ENCODE measurements around the gene BIN1. TPM values are rescaled to one million over a fixed set of nuclear protein-coding genes. Genes with fewer than 3 reads are reported as not detected.

Gene BIN1
- polyA plus RNA-seq, 1 of the 3 experiments (the other 2 are of a cell fraction) = 40.3 TPM

DNA sequence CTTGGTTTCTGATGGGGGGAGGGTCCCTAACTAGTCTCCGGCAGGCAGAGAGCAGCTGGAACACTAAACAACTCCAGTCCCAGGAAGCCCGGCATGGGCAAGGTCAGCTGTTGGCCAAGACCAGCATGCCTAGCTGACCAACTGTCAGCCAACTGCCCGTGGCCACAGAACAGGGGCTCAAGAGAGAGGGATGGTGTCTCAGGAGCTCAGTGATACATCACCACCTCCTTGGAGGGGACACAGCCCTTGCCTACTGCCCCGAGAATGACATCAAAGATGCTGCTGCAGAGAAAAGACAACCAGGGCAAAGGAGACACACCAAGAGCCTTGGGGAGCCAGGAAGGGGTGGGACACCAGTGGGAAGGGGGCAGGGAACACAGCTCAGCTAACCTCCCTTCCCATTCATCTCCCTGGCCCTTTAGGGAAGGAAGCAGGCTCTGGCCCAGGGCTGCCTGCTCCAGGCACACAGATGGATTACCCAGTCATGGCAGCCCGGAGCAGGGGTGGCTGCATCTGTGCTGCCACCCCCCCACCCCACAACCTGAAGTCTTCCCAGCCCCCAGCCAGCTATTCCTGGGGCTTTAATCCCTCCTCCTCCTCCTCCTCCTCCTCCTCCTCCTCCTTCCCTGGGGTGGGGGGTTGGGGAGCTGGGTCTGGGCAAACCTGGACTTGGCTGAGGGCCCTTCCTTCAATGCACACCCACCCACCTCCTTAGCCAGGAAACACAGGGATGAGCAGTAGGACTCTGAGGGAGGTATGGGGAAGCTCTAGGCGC, 1.9 kb downstream of the BIN1 start:
- H2AFZ ChIP-seq (ENCODE audit: low read depth) = peak overlapping the region; percentile 89; the same call in 1 of the 2 replicates
- no peaks in the 10 kb centered on the region for H3K9me3 ChIP-seq
- no peaks in the 10 kb centered on the region for H3K27me3 ChIP-seq (ENCODE audit: insufficient read depth)
- H3K9me2 ChIP-seq = no peaks in the 10 kb centered on the region
- peaks cover 17 to 41% of the 10 kb centered on the region in 2 experiments for H3K4me1 ChIP-seq (ENCODE audit: control insufficient read depth in 1 of 2, insufficient read depth in 2 of 2, low read depth in 1 of 2, low read length in 1 of 2)
- no peaks in the 10 kb centered on the region for H3K36me3 ChIP-seq (replicated peaks in 1 of 2; ENCODE audit: control insufficient read depth in 1 of 2, insufficient read depth in 2 of 2, low read length in 1 of 2)
- peak overlapping the region; percentile 70; the same call in 1 of the 2 replicates for H3K9ac ChIP-seq
- H3K79me2 ChIP-seq (ENCODE audit: insufficient read depth) = peaks cover 50% of the 10 kb centered on the region
- POLR2A ChIA-PET = interaction anchor here (0.9 to 2.3 kb wide), 4 partner anchors 9 to 37 kb away, joined by 3 to 10 read pairs (median 4); no protein-coding TSS in a partner anchor
- DNase-seq = peak; percentile 54
- 75% methylated on average over 2 of the region's 6 CpGs for WGBS (ENCODE audit: low lambda C conversion rate)
- peaks cover 16% of the 10 kb centered on the region for H3F3A ChIP-seq (replicated peaks; ENCODE audit: insufficient read depth)
- CTCF ChIA-PET = interaction anchor here (0.8 to 2.5 kb wide), 8 partner anchors 10 to 69 kb away, joined by 3 to 13 read pairs (median 6); no protein-coding TSS in a partner anchor
- peak overlapping the region; percentile 60 to 90; a peak in 3 of 4 replicates for H3K27ac ChIP-seq (ENCODE audit: low read depth in 2 of 2, low read length in 1 of 2)
- peak overlapping the region; percentile 98 for H3K4me2 ChIP-seq
- peak overlapping the region; percentile 76 to 87 for H3K4me3 ChIP-seq (ENCODE audit: low read depth in 2 of 2, low read length in 1 of 2)
- TF ChIP-seq SIN3A (IDR thresholded peaks at IDR 0.05; ENCODE audit: borderline replicate concordance, low read depth, low read length) (no peak), ELF1 (IDR thresholded peaks at IDR 0.05) (no peak), JUND (IDR thresholded peaks at IDR 0.05) (no peak), MXI1 (IDR thresholded peaks at IDR 0.05; ENCODE audit: low read depth, low read length) (no peak), GATA2 (CRISPR knock-in tag; IDR thresholded peaks at IDR 0.05) (no peak), FOXM1 (IDR thresholded peaks at IDR 0.05; ENCODE audit: low read depth) (no peak), YY1 (IDR thresholded peaks at IDR 0.05; ENCODE audit: low read depth) (no peak), RAD21 (IDR thresholded peaks at IDR 0.05; ENCODE audit: low read length) (no peak), TEAD4 (IDR thresholded peaks at IDR 0.05; ENCODE audit: borderline replicate concordance, insufficient read depth) (no peak), EP300 (IDR thresholded peaks at IDR 0.05; ENCODE audit: borderline replicate concordance in 1 of 2, low read depth in 1 of 2, low read length in 1 of 2) (no peak), NFIC (IDR thresholded peaks at IDR 0.05; ENCODE audit: borderline replicate concordance) (no peak), RXRA (IDR thresholded peaks at IDR 0.05; ENCODE audit: borderline replicate concordance, low read depth) (no peak), TAF1 (IDR thresholded peaks at IDR 0.05; ENCODE audit: borderline replicate concordance, low read depth, low read length) (no peak), RFX5 (IDR thresholded peaks at IDR 0.05; ENCODE audit: low read length) (no peak), CHD2 (IDR thresholded peaks at IDR 0.05; ENCODE audit: low read length, partially characterized antibody) (no peak), TCF12 (IDR thresholded peaks at IDR 0.05) (no peak)
- TF ChIP-seq, protein P1, sequence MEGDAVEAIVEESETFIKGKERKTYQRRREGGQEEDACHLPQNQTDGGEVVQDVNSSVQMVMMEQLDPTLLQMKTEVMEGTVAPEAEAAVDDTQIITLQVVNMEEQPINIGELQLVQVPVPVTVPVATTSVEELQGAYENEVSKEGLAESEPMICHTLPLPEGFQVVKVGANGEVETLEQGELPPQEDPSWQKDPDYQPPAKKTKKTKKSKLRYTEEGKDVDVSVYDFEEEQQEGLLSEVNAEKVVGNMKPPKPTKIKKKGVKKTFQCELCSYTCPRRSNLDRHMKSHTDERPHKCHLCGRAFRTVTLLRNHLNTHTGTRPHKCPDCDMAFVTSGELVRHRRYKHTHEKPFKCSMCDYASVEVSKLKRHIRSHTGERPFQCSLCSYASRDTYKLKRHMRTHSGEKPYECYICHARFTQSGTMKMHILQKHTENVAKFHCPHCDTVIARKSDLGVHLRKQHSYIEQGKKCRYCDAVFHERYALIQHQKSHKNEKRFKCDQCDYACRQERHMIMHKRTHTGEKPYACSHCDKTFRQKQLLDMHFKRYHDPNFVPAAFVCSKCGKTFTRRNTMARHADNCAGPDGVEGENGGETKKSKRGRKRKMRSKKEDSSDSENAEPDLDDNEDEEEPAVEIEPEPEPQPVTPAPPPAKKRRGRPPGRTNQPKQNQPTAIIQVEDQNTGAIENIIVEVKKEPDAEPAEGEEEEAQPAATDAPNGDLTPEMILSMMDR (IDR thresholded peaks at IDR 0.05) = no peak
- TF ChIP-seq, protein P2, sequence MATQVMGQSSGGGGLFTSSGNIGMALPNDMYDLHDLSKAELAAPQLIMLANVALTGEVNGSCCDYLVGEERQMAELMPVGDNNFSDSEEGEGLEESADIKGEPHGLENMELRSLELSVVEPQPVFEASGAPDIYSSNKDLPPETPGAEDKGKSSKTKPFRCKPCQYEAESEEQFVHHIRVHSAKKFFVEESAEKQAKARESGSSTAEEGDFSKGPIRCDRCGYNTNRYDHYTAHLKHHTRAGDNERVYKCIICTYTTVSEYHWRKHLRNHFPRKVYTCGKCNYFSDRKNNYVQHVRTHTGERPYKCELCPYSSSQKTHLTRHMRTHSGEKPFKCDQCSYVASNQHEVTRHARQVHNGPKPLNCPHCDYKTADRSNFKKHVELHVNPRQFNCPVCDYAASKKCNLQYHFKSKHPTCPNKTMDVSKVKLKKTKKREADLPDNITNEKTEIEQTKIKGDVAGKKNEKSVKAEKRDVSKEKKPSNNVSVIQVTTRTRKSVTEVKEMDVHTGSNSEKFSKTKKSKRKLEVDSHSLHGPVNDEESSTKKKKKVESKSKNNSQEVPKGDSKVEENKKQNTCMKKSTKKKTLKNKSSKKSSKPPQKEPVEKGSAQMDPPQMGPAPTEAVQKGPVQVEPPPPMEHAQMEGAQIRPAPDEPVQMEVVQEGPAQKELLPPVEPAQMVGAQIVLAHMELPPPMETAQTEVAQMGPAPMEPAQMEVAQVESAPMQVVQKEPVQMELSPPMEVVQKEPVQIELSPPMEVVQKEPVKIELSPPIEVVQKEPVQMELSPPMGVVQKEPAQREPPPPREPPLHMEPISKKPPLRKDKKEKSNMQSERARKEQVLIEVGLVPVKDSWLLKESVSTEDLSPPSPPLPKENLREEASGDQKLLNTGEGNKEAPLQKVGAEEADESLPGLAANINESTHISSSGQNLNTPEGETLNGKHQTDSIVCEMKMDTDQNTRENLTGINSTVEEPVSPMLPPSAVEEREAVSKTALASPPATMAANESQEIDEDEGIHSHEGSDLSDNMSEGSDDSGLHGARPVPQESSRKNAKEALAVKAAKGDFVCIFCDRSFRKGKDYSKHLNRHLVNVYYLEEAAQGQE (IDR thresholded peaks at IDR 0.05; ENCODE audit: low read depth, low read length) = no peak
- TF ChIP-seq, protein P3, sequence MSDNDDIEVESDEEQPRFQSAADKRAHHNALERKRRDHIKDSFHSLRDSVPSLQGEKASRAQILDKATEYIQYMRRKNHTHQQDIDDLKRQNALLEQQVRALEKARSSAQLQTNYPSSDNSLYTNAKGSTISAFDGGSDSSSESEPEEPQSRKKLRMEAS (IDR thresholded peaks at IDR 0.05; ENCODE audit: low read depth) = no peak
- TF ChIP-seq, protein P4, sequence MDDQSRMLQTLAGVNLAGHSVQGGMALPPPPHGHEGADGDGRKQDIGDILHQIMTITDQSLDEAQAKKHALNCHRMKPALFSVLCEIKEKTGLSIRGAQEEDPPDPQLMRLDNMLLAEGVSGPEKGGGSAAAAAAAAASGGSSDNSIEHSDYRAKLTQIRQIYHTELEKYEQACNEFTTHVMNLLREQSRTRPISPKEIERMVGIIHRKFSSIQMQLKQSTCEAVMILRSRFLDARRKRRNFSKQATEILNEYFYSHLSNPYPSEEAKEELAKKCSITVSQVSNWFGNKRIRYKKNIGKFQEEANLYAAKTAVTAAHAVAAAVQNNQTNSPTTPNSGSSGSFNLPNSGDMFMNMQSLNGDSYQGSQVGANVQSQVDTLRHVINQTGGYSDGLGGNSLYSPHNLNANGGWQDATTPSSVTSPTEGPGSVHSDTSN (IDR thresholded peaks at IDR 0.05) = no peak
- H4K20me1 ChIP-seq (ENCODE audit: insufficient read depth) = no peaks in the 10 kb centered on the region
